ENCODE data around the gene PDE3B.
"Not testable (repeated sequence)": the region's sequence is repeated elsewhere in the genome, so short reads cannot be mapped to it uniquely, and the experiment has no call there.

Gene PDE3B

DNA sequence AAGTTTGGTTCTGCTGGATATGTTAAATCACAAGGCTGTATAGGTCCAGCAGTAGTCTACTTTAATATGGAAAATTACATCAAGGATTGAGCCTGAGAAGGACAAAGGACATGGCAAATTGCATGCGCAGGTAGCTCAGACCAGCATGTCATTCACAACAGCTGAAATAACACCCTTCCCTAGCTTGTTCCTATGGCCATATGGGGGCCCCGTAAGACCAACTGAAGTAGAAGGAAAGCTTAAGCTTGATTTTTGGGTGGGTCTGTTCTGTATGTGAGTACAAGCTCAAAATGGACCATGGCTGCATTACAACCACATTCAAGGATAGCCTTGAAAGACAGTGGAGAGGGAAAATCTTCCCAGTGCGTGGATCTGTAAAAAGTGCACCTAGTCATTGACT is 20.6 kb upstream of the PDE3B start:
- H3K4me3 ChIP-seq (ENCODE audit: low read depth, low read length), result no peak overlapping the region
- H3K27me3 ChIP-seq, result no peaks in the 10 kb centered on the region
- TF ChIP-seq CTCF (IDR thresholded peaks at IDR 0.05; ENCODE audit: low read depth, low read length), result no peak
- no peaks in the 10 kb centered on the region for H3K36me3 ChIP-seq
- no peak for DNase-seq
- no peaks in the 10 kb centered on the region for H3K9me3 ChIP-seq
- no peaks in the 10 kb centered on the region for H3K4me1 ChIP-seq

GRCh38 chr11:14625586-14626205 is 17.9 kb upstream of the PDE3B start:
- TF ChIP-seq CTCF (IDR thresholded peaks at IDR 0.05; ENCODE audit: low read depth, low read length), result no peak

GRCh38 chr11:14626650-14627049 is 17.0 kb upstream of the PDE3B start:
- Histone ChIP-seq H3K9me3 (no peaks in the 10 kb centered on the region), H3K4me1 (no peaks in the 10 kb centered on the region), H3K36me3 (no peaks in the 10 kb centered on the region), H3K27me3 (no peaks in the 10 kb centered on the region), H3K4me3 (ENCODE audit: low read depth, low read length) (no peak overlapping the region)
- DNase-seq, result no peak
- no peak for TF ChIP-seq CTCF (IDR thresholded peaks at IDR 0.05; ENCODE audit: low read depth, low read length)

More at GRCh38 chr11:14625586-14626205, 17.9 kb upstream of the PDE3B start:
- H3K9me3 ChIP-seq, result no peaks in the 10 kb centered on the region
- H3K36me3 ChIP-seq, result no peaks in the 10 kb centered on the region
- no peaks in the 10 kb centered on the region for H3K27me3 ChIP-seq
- H3K4me3 ChIP-seq (ENCODE audit: low read depth, low read length), result no peak overlapping the region
- no peaks in the 10 kb centered on the region for H3K4me1 ChIP-seq
- no peak for DNase-seq

- not testable (repeated sequence) for H3K9me3 ChIP-seq; DNase-seq; H3K27me3 ChIP-seq; H3K36me3 ChIP-seq; H3K4me1 ChIP-seq; H3K4me3 ChIP-seq (ENCODE audit: low read depth, low read length)
These were observed 9.9 kb upstream of the PDE3B start for GRCh38 chr11:14633506-14634224.

- H3K4me1 ChIP-seq, result no peaks in the 10 kb centered on the region
- no peaks in the 10 kb centered on the region for H3K27me3 ChIP-seq
- H3K4me3 ChIP-seq (ENCODE audit: low read depth, low read length), result no peak overlapping the region
- no peaks in the 10 kb centered on the region for H3K9me3 ChIP-seq
- H3K36me3 ChIP-seq, result no peaks in the 10 kb centered on the region
- no peak for TF ChIP-seq CTCF (IDR thresholded peaks at IDR 0.05; ENCODE audit: low read depth, low read length)
- no peak for DNase-seq
These were observed 8.8 kb upstream of the PDE3B start for GRCh38 chr11:14634813-14635212.

GRCh38 chr11:14635546-14635945 is 8.1 kb upstream of the PDE3B start:
- DNase-seq, result no peak
- no peak for TF ChIP-seq CTCF (IDR thresholded peaks at IDR 0.05; ENCODE audit: low read depth, low read length)
- no peak overlapping the region for H3K4me3 ChIP-seq (ENCODE audit: low read depth, low read length)

More at GRCh38 chr11:14635546-14635945, 8.1 kb upstream of the PDE3B start:
- H3K27me3 ChIP-seq, result no peaks in the 10 kb centered on the region
- no peaks in the 10 kb centered on the region for H3K36me3 ChIP-seq
- no peaks in the 10 kb centered on the region for H3K9me3 ChIP-seq
- H3K4me1 ChIP-seq, result no peaks in the 10 kb centered on the region

Data from BE2C (cell line).